ENCODE results near the gene MORF4L2.
A peak's percentile ranks its signal among the peaks of the same experiment; 100 is the strongest.
"Not testable (repeated sequence)": the region's sequence is repeated elsewhere in the genome, so short reads cannot be mapped to it uniquely, and the experiment has no call there.

The MORF4L2 gene

DNA sequence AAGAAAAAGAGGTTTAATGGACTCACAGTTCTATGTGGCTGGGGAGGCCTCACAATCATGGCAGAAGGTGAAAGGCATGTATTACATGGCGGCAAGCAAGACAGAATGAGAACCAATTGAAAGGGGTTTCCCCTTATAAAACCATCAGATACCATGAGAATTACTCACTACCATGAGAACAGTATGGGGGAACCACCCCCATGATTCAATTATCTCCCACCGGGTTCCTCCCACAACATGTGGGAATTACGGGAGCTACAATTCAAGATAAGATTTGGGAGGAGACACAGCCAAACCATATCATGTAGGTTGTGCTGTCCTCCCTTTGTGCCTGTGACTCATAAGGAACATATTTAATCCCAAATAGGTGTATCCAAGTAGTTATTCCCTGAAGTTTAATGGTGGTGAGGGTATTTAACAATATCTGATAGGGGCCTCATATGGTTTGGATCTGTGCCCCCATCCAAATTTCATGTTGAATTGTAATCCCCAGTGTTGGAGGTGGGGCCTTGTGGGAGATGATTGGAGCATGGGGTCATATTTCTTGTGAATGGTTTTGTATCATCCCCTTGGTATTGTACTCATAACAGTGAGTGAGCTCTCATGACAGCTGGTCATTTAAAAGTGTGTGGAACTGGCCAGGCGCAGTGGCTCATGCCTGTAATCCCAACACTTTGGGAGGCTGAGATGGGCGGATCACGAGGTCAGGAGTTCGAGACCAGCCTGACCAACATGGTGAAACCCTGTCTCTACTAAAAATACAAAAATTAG is 31.1 kb downstream of the MORF4L2 start:
- not testable (repeated sequence) for H3K4me1 ChIP-seq (ENCODE audit: control insufficient read depth, insufficient read depth, low read length); DNase-seq (ENCODE audit: low read depth); H3K9ac ChIP-seq (ENCODE audit: low read length); H3K36me3 ChIP-seq (ENCODE audit: control insufficient read depth, insufficient read depth, low read length, severe bottlenecking); H3K27me3 ChIP-seq (replicated peaks; ENCODE audit: control insufficient read depth, insufficient read depth, low read length); H3K4me3 ChIP-seq (ENCODE audit: low read length); H3K9me3 ChIP-seq (ENCODE audit: control insufficient read depth, low read length)

DNA sequence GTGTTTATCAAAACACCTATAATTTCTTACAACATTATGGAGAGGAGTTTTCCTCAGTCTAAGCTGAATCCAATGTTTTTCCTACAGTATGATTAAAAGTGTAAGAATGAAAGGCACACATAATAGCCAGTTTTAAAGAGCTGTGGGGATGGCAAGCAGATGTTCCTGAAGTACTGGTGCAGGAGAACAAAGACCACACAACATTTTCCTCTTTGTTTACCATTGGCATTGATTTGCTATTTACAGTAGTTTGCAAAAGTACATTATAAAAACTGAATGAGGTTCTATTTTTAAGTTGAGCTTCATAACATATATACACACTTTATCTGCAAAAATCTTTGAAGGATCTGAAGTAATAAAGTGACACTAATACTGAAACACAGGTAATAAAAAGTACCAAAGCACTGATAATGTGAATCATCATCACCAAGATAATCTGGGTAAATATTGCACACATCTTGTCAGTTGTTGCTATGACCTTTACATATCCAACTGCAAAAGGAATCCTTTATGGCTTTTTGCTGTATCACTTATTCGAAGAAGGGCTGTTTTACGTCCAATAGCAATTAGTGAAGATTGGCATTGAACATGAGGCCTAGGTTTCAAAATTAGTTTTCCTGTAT is 35.2 kb downstream of the MORF4L2 start:
- H3K4me1 ChIP-seq (ENCODE audit: control insufficient read depth, insufficient read depth, low read length) = no peaks in the 10 kb centered on the region
- peaks cover 24% of the 10 kb centered on the region for H3K9me3 ChIP-seq (ENCODE audit: control insufficient read depth, low read length)
- no peak overlapping the region for H3K9ac ChIP-seq (ENCODE audit: low read length)
- DNase-seq (ENCODE audit: low read depth) = no peak
- H3K27me3 ChIP-seq (replicated peaks; ENCODE audit: control insufficient read depth, insufficient read depth, low read length) = no peaks in the 10 kb centered on the region
- H3K36me3 ChIP-seq (ENCODE audit: control insufficient read depth, insufficient read depth, low read length, severe bottlenecking) = no peaks in the 10 kb centered on the region
- no peak overlapping the region for H3K4me3 ChIP-seq (ENCODE audit: low read length)

DNA sequence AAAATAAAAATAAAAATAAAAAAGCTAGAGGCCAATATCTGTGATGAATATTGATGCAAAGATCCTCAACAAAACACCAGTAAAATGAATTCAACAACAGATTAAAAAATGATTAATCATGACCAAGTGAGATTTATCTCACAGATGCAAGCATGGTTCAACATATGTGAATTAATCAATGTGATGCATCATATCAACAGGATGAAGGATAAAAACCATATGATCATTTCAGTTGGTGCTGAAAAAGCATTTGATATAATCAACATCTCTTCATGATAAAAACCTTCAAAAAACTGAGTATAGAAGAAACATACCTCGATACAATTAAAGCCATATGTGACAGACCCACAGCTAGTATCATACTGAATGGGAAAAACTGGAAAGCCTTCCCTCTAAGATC is 38.9 kb downstream of the MORF4L2 start:
- H3K36me3 ChIP-seq (ENCODE audit: control insufficient read depth, insufficient read depth, low read length, severe bottlenecking) = no peaks in the 10 kb centered on the region
- DNase-seq (ENCODE audit: low read depth) = no peak
- H3K4me3 ChIP-seq (ENCODE audit: low read length) = no peak overlapping the region
- H3K4me1 ChIP-seq (ENCODE audit: control insufficient read depth, insufficient read depth, low read length) = no peaks in the 10 kb centered on the region
- H3K9me3 ChIP-seq (ENCODE audit: control insufficient read depth, low read length) = peaks cover 33% of the 10 kb centered on the region
- H3K9ac ChIP-seq (ENCODE audit: low read length) = no peak overlapping the region
- H3K27me3 ChIP-seq (replicated peaks; ENCODE audit: control insufficient read depth, insufficient read depth, low read length) = peaks cover 6% of the 10 kb centered on the region

DNA sequence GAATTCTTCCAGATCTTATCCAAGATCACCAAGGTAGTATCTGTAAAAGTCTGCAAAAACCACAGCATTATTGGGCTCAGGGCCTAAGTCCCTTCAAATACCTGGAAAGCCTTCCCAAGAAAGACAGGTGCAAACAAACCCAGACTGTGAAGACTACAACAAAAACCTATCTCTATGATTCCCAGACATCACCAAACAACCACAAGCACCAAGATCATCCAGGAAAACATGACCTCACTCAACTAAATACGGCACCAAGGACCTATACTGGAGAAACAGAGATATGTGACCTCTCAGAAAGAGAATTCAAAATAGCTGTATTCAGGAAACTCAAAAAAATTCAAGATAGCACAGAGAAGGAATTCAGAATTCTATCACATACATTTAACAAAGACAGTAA is 42.4 kb downstream of the MORF4L2 start:
- peaks cover 12% of the 10 kb centered on the region for H3K27me3 ChIP-seq (replicated peaks; ENCODE audit: control insufficient read depth, insufficient read depth, low read length)
- H3K9ac ChIP-seq (ENCODE audit: low read length) = no peak overlapping the region
- no peak for DNase-seq (ENCODE audit: low read depth)
- no peak overlapping the region for H3K4me3 ChIP-seq (ENCODE audit: low read length)
- H3K4me1 ChIP-seq (ENCODE audit: control insufficient read depth, insufficient read depth, low read length) = peaks cover 5% of the 10 kb centered on the region
- H3K9me3 ChIP-seq (ENCODE audit: control insufficient read depth, low read length) = peaks cover 25% of the 10 kb centered on the region
- no peaks in the 10 kb centered on the region for H3K36me3 ChIP-seq (ENCODE audit: control insufficient read depth, insufficient read depth, low read length, severe bottlenecking)

DNA sequence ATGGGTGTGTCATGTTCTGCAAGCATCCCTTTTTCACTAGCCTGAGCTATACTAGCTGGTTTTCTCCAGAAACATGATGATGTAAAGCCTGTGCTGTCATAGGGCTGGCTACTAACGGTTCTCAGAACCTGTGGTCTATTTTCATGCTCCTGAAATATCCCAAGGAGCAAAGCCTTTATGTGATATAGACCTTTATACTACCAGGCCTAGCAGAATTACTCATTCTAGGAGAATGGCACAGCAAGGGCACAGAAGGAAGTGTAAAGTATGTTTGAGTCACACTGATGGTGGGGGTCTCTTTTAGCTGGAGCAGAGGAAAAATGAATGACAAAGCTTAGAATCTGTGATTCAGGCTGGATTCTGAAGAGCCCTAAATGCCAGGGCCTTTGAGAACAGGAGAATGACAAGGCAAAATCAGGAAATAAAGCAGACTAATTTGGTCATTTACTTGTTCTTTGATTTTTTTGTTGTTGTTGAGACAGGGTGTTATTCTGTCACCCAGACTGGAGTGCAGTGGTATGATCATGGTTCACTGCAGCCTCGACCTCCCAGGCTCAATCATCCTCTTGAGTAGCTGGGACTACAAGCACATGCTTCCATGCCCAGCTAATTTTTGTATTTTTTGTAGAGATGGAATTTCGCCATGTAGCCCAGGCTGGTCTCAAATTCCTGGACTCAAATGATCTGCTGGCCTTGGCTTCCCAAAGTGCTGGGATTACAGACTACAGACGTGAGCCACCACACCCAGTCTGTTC is 45.9 kb downstream of the MORF4L2 start:
- H3K4me1 ChIP-seq (ENCODE audit: control insufficient read depth, insufficient read depth, low read length) = peaks cover 5% of the 10 kb centered on the region
- H3K36me3 ChIP-seq (ENCODE audit: control insufficient read depth, insufficient read depth, low read length, severe bottlenecking) = no peaks in the 10 kb centered on the region
- H3K9me3 ChIP-seq (ENCODE audit: control insufficient read depth, low read length) = peaks cover 9% of the 10 kb centered on the region
- DNase-seq (ENCODE audit: low read depth) = peak; percentile 47
- H3K27me3 ChIP-seq (replicated peaks; ENCODE audit: control insufficient read depth, insufficient read depth, low read length) = peaks cover 12% of the 10 kb centered on the region
- no peak overlapping the region for H3K4me3 ChIP-seq (ENCODE audit: low read length)
- H3K9ac ChIP-seq (ENCODE audit: low read length) = no peak overlapping the region

DNA sequence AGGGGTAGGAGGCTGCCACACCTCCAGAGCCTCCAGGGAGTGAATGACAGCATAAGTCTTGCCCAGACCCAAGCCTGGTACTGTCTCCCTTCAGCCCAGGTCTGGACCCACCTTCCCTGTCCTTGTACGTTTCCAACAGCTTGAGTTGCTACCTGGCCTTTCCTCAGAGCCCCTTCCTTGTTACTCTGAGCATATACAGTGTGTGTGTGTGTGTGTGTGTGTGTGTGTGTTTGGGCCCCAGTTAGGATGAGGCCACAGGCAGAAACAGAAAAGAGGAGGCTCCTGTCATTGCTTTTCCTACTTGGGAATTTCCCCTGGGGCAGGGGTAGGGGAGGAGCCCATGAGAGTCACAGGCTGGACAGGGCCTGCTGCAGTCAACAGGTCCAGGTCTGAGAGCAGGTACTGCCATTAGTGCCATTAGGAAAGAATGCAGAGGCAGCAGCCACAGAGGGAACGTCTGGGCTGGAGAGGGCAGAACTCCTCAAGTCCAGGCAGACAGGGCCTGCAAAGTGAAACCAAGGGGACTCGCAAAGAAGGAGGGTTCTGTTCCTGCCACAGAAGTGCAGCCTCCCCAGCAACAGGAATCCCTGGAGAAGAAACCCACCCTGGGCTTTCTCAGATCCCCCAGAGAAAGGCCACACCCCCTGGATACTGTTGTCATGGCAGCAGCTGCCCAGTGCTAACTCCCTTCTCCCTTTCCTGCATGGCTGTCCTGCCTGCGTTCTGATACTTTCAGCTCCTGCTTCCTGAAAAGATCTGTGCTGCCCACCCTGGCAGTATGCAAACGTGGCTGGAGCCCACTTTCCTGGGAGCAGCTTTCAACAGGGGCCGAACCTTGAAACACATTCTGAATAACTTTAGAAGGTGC is 47.8 kb downstream of the MORF4L2 start:
- H3K36me3 ChIP-seq (ENCODE audit: control insufficient read depth, insufficient read depth, low read length, severe bottlenecking); H3K4me3 ChIP-seq (ENCODE audit: low read length); H3K4me1 ChIP-seq (ENCODE audit: control insufficient read depth, insufficient read depth, low read length); H3K9me3 ChIP-seq (ENCODE audit: control insufficient read depth, low read length); H3K9ac ChIP-seq (ENCODE audit: low read length): not testable (repeated sequence)
- DNase-seq (ENCODE audit: low read depth) = peak; percentile 26
- peaks cover 12% of the 10 kb centered on the region for H3K27me3 ChIP-seq (replicated peaks; ENCODE audit: control insufficient read depth, insufficient read depth, low read length)

DNA sequence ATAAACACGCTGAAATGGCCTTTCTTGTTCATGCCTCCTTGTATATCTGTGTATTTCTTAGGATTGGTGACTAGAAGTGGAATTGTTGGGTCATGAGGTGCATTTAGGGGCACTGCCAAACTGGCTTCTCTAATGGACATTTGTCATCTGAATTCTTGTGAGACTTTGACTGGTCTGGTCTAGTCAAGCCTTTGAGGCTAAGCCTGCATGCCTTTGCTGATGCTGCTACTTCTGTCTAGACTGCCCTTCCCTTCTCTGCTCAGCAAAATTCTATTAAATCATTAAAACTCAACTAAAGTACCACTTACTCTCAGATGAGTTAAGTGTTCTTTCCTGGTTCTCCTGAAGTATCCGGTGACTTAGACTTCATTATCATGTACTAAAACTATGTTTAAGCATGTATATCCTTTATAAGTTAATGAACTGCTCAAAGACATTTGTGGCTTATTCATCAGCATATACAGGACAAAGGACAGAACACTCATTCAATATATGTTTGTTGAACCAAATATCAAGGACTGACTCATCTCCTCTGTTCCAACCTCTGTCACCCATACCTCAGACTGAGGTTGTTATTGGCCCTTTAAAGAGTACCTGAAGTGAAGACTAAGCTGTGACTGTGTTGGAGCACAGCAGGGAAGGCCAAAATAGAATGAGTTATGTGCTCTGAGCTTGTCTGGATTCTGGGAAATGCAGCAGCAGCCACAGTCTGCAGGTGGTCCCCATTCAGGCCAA is 48.7 kb downstream of the MORF4L2 start:
- Histone ChIP-seq H3K4me1 (ENCODE audit: control insufficient read depth, insufficient read depth, low read length) (peaks cover 5% of the 10 kb centered on the region), H3K9me3 (ENCODE audit: control insufficient read depth, low read length) (no peaks in the 10 kb centered on the region), H3K36me3 (ENCODE audit: control insufficient read depth, insufficient read depth, low read length, severe bottlenecking) (no peaks in the 10 kb centered on the region), H3K27me3 (replicated peaks; ENCODE audit: control insufficient read depth, insufficient read depth, low read length) (peaks cover 8% of the 10 kb centered on the region), H3K9ac (ENCODE audit: low read length) (no peak overlapping the region), H3K4me3 (ENCODE audit: low read length) (no peak overlapping the region)
- no peak for DNase-seq (ENCODE audit: low read depth)

DNA sequence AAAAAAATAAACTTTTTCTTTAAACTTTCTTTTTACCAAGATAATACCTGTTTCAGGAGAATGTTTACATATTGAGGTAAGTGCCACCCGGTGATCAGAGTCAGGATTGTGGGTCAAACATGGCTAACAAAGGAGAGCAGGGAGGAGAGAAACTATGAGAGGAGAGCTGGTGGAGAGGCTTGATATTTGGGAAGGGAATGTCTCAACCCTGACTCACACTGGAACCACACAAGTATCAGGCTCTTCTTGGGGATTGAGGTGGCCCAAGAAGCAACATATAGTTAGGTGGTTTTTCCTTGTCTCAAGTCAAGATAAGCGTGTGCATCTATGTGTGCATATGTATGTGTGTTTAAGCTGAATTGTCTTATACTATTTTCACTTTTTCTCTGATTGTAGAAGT is 51.1 kb downstream of the MORF4L2 start:
- Histone ChIP-seq H3K36me3 (ENCODE audit: control insufficient read depth, insufficient read depth, low read length, severe bottlenecking) (no peaks in the 10 kb centered on the region), H3K9ac (ENCODE audit: low read length) (no peak overlapping the region), H3K4me1 (ENCODE audit: control insufficient read depth, insufficient read depth, low read length) (peaks cover 7% of the 10 kb centered on the region), H3K9me3 (ENCODE audit: control insufficient read depth, low read length) (no peaks in the 10 kb centered on the region), H3K27me3 (replicated peaks; ENCODE audit: control insufficient read depth, insufficient read depth, low read length) (no peaks in the 10 kb centered on the region), H3K4me3 (ENCODE audit: low read length) (no peak overlapping the region)
- DNase-seq (ENCODE audit: low read depth) = no peak

DNA sequence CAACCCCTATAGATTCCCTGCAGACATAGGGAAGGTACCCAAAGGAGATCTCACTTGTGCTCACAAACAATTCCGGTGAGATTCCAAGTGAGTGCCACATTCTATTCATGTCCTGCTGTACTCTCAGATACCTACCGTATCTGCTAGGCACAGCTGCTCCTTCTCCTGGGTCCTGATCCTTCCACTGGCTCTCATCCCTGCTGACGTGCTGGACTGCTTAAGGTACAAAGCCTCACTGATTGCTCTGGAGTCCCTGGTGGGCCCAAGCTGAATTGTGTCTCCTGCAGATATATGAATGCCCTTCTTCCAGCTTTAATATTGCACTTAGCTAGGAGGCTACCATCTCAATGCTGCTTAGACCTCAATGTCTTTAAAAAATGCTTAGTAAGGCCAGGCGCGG is 55.4 kb downstream of the MORF4L2 start:
- no peak for DNase-seq (ENCODE audit: low read depth)
- peak overlapping the region; percentile 88 for H3K4me3 ChIP-seq (ENCODE audit: low read length)
- no peaks in the 10 kb centered on the region for H3K9me3 ChIP-seq (ENCODE audit: control insufficient read depth, low read length)
- no peaks in the 10 kb centered on the region for H3K36me3 ChIP-seq (ENCODE audit: control insufficient read depth, insufficient read depth, low read length, severe bottlenecking)
- peaks cover 13% of the 10 kb centered on the region for H3K4me1 ChIP-seq (ENCODE audit: control insufficient read depth, insufficient read depth, low read length)
- H3K27me3 ChIP-seq (replicated peaks; ENCODE audit: control insufficient read depth, insufficient read depth, low read length) = peaks cover 3% of the 10 kb centered on the region
- H3K9ac ChIP-seq (ENCODE audit: low read length) = no peak overlapping the region

DNA sequence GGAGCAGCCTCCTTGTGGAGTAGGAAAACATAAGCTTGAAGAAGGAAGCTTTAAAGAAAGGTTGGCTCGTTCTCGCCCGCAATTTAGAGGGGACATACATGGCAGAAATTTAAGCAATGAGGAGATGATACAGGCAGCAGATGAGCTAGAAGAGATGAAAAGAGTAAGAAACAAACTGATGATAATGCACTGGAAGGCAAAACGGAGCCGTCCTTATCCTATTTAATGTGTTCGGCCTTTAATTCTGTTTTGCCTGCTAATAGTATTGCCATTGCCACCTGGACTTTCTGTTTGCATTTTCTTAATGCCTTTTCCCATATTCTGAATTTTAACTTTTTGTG is 56.4 kb downstream of the MORF4L2 start:
- H3K27me3 ChIP-seq (replicated peaks; ENCODE audit: control insufficient read depth, insufficient read depth, low read length) = peaks cover 3% of the 10 kb centered on the region
- H3K4me3 ChIP-seq (ENCODE audit: low read length) = peak overlapping the region; percentile 88
- peaks cover 13% of the 10 kb centered on the region for H3K4me1 ChIP-seq (ENCODE audit: control insufficient read depth, insufficient read depth, low read length)
- H3K9me3 ChIP-seq (ENCODE audit: control insufficient read depth, low read length) = no peaks in the 10 kb centered on the region
- DNase-seq (ENCODE audit: low read depth) = no peak
- H3K9ac ChIP-seq (ENCODE audit: low read length) = peak overlapping the region; percentile 91
- H3K36me3 ChIP-seq (ENCODE audit: control insufficient read depth, insufficient read depth, low read length, severe bottlenecking) = no peaks in the 10 kb centered on the region
